SU-DHL-6 (cell line): ENCODE results near the gene SPATA6.
"Not testable (repeated sequence)": the region's sequence is repeated elsewhere in the genome, so short reads cannot be mapped to it uniquely, and the experiment has no call there.

ENCODE experiments used
- H2AFZ ChIP-seq: fragments of 200-600 bp; sonication (generic); 2 replicates; pipeline ENCODE4 v1.6.1; 2014; ENCODE audit warnings: low read depth, mild to moderate bottlenecking, moderate library complexity, mixed read lengths, antibody characterized with exemption, low read length; ENCODE audit not compliant: severe bottlenecking
- H3F3A ChIP-seq: fragments of 200-600 bp; shearing (Covaris generic); 2 replicates; pipeline ENCODE4 v1.6.0; 2016; ENCODE audit warnings: antibody characterized with exemption, mild to moderate bottlenecking; ENCODE audit not compliant: insufficient read depth
- H3K27ac ChIP-seq: fragments of 200-600 bp; sonication (generic); 2 replicates; pipeline ENCODE4 v1.5.1; 2016; ENCODE audit warnings: low read depth, mild to moderate bottlenecking, low read length, moderate library complexity, mixed read lengths
- H3K27me3 ChIP-seq: fragments of 200-600 bp; sonication (generic), shearing (Covaris generic); 2 replicates; pipeline ENCODE4 v1.6.0; 2014; ENCODE audit warnings: mild to moderate bottlenecking, low read length
- H3K36me3 ChIP-seq: fragments of 200-600 bp; sonication (generic); 2 replicates; pipeline ENCODE4 v1.6.1; 2014; ENCODE audit warnings: mild to moderate bottlenecking, low read length, mixed read lengths
- H3K4me2 ChIP-seq: fragments of 300-600, 200-600 bp; shearing (Covaris generic), sonication (generic); 2 replicates; pipeline ENCODE4 v1.6.0; 2014; ENCODE audit warnings: low read length, low read depth, mild to moderate bottlenecking; ENCODE audit not compliant: poor library complexity, severe bottlenecking
- H3K4me3 ChIP-seq: fragments of 200-600 bp; sonication (generic); 2 replicates; pipeline ENCODE4 v1.5.1; 2014; ENCODE audit warnings: antibody characterized with exemption, low read length, mild to moderate bottlenecking, mixed read lengths; ENCODE audit not compliant: insufficient read depth, poor library complexity, severe bottlenecking
- H3K79me2 ChIP-seq: fragments of 200-600 bp; sonication (generic); 2 replicates; pipeline ENCODE4 v1.6.1; 2014; ENCODE audit warnings: mild to moderate bottlenecking, low read length, moderate library complexity; ENCODE audit not compliant: insufficient read depth
- H3K9ac ChIP-seq: fragments of 200-600 bp; sonication (generic); 2 replicates; pipeline ENCODE4 v1.7.0; 2014; ENCODE audit warnings: mild to moderate bottlenecking, low read length
- H3K9me2 ChIP-seq: fragments of 200-600 bp; sonication (generic); replicated peaks from 2 replicates; pipeline ENCODE4 v1.6.1; 2014; ENCODE audit warnings: low read length; ENCODE audit not compliant: insufficient read depth
- H3K9me3 ChIP-seq: fragments of 200-600 bp; sonication (generic); 2 replicates; pipeline ENCODE4 v1.6.1; 2014; ENCODE audit warnings: low read length, mixed read lengths; ENCODE audit not compliant: insufficient read depth
- H4K20me1 ChIP-seq: fragments of 200-600 bp; sonication (generic); 2 replicates; pipeline ENCODE4 v1.6.1; 2014; ENCODE audit warnings: low read depth, mild to moderate bottlenecking, antibody characterized with exemption, low read length, moderate library complexity, mixed read lengths
- CTCF ChIP-seq: fragments of 200-600 bp; sonication (generic); IDR thresholded peaks from one replicate; pipeline ENCODE4 v1.5.1; 2017; ENCODE audit warnings: antibody characterized with exemption, mild to moderate bottlenecking, low read length, moderate library complexity; ENCODE audit not compliant: insufficient read depth, poor library complexity, severe bottlenecking
- EZH2phosphoT487 ChIP-seq: fragments of 200-600 bp; sonication (generic), shearing (Covaris generic); conservative IDR thresholded peaks from 2 replicates; pipeline ENCODE4 v1.6.1; 2018; ENCODE audit warnings: mild to moderate bottlenecking, antibody characterized with exemption, low read length, moderate library complexity, mixed read lengths

Gene SPATA6

GRCh38 chr1:48471691-48472576, at the start of gene SPATA6:
TSS of gene SPATA6 (minus strand) at chr1:48472204. CDS start at chr1:48472008, 196 bp downstream.
- Histone ChIP-seq H2AFZ (no peak within 1 kb of the TSS), H3K79me2 (no peaks in the 10 kb centered on the region), H3K9me3 (no peaks in the 10 kb centered on the region), H4K20me1 (no peaks in the 10 kb centered on the region), H3K27me3 (no peaks in the 10 kb centered on the region), H3K27ac (no peak within 1 kb of the TSS), H3K4me2 (no peak within 1 kb of the TSS), H3K4me3 (no peak within 1 kb of the TSS), H3K9ac (no peak within 1 kb of the TSS), H3F3A (no peaks in the 10 kb centered on the region), H3K9me2 (no peaks in the 10 kb centered on the region), H3K36me3 (no peaks in the 10 kb centered on the region)
- TF ChIP-seq CTCF (no peak), EZH2phosphoT487 (no peak)

GRCh38 chr1:48519896-48520295, 47.9 kb upstream of the SPATA6 start:
- H3K36me3 ChIP-seq, H3K79me2 ChIP-seq, H2AFZ ChIP-seq, H3K9ac ChIP-seq, H3K4me3 ChIP-seq, H3K9me3 ChIP-seq, H3K9me2 ChIP-seq, H3F3A ChIP-seq, H3K27ac ChIP-seq, H4K20me1 ChIP-seq, H3K4me2 ChIP-seq, H3K27me3 ChIP-seq: not testable (repeated sequence)

- Histone ChIP-seq H3K9me3 (no peaks in the 10 kb centered on the region), H3K4me2 (no peak overlapping the region), H3K27ac (no peak overlapping the region), H3K79me2 (no peaks in the 10 kb centered on the region), H4K20me1 (no peaks in the 10 kb centered on the region), H3K36me3 (no peaks in the 10 kb centered on the region), H3K9ac (no peak overlapping the region), H3K9me2 (no peaks in the 10 kb centered on the region), H2AFZ (no peak overlapping the region), H3F3A (no peaks in the 10 kb centered on the region), H3K27me3 (no peaks in the 10 kb centered on the region), H3K4me3 (no peak overlapping the region)
- TF ChIP-seq EZH2phosphoT487 (no peak), CTCF (no peak)
Measured at GRCh38 chr1:48506870-48507269, 34.9 kb upstream of the SPATA6 start.
